ENCODE data around the gene TP63. TPM values are rescaled to one million over a fixed set of nuclear protein-coding genes. Genes with fewer than 3 reads are reported as not detected.

TP63 gene
- total and polyA plus RNA-seq, 2 donors (not counting 3 experiments of a cell fraction or from before 2014, with no cell fraction given) = not detected

GRCh38 chr3:189638276-189639031 lies 7.3 kb downstream of the TP63 start:
- intact Hi-C loops (cut with micrococcal nuclease) (no loop called here), dilution Hi-C loops (cut with MboI; ENCODE audit: extremely low pct_ligation_motif_present, low sequenced_read_pairs) (no loop called here)
- H3K4me2 ChIP-seq (ENCODE audit: insufficient read depth, low read length) = no peak overlapping the region
- FAIRE-seq (no peak), DNase-seq (ENCODE audit: low read depth, low spot score) (no peak)
- no peaks in the 10 kb centered on the region for H4K20me1 ChIP-seq (replicated peaks; ENCODE audit: control insufficient read depth, extremely low read depth, insufficient read depth, low read length)
- CTCF ChIA-PET = interaction anchor here (1.2 to 1.7 kb wide), 3 partner anchors 13 to 310 kb away, joined by 3 to 8 read pairs (median 4); no protein-coding TSS in a partner anchor
- H3K79me2 ChIP-seq (ENCODE audit: control insufficient read depth, insufficient read depth, low read length) = no peaks in the 10 kb centered on the region
- POLR2A ChIA-PET = no interaction called here
- H2AFZ ChIP-seq (ENCODE audit: low read depth, low read length) = no peak overlapping the region
- no peaks in the 10 kb centered on the region for H3K36me3 ChIP-seq (ENCODE audit: control insufficient read depth in 2 of 2, extremely low read depth in 1 of 2, insufficient read depth in 2 of 2, low read length in 2 of 2)
- no peaks in the 10 kb centered on the region for H3K9me3 ChIP-seq (replicated peaks; ENCODE audit: control insufficient read depth, insufficient read depth, low read length)
- BruUV-seq (replicated peaks) = no TSS peak
- no peak overlapping the region for H3K27ac ChIP-seq (ENCODE audit: insufficient read depth, low read depth, low read length)
- no peak overlapping the region for H3K9ac ChIP-seq (replicated peaks; ENCODE audit: extremely low read depth, insufficient read depth, low read length)
- H3K4me1 ChIP-seq (ENCODE audit: control insufficient read depth, extremely low read depth, insufficient read depth, low read length) = no peaks in the 10 kb centered on the region
- H3K4me3 ChIP-seq (replicated peaks in 1 of 3; ENCODE audit: insufficient read depth in 1 of 3, low read depth in 1 of 3, low read length in 3 of 3) = no peak overlapping the region
- H3K9me1 ChIP-seq (replicated peaks; ENCODE audit: control insufficient read depth, extremely low read depth, insufficient read depth, low read length) = no peaks in the 10 kb centered on the region
- H3K27me3 ChIP-seq (ENCODE audit: control insufficient read depth in 2 of 2, insufficient read depth in 2 of 2, low read length in 2 of 2) = no peaks in the 10 kb centered on the region
- TF ChIP-seq FOS (IDR thresholded peaks at IDR 0.05; ENCODE audit: borderline replicate concordance, insufficient read depth, low read length) (no peak), POLR2A (IDR thresholded peaks at IDR 0.05; ENCODE audit: low read depth, low read length) (no peak), MYC (IDR thresholded peaks at IDR 0.05; ENCODE audit: low read depth, low read length) (no peak), MAX (IDR thresholded peaks at IDR 0.05; ENCODE audit: insufficient read depth, insufficient read length) (no peak), GATA2 (IDR thresholded peaks at IDR 0.05; ENCODE audit: insufficient read depth, insufficient read length, low read depth, low read length) (no peak), CTCF (IDR thresholded peaks at IDR 0.05; ENCODE audit: extremely low read depth in 1 of 2, insufficient read depth in 1 of 2, low read depth in 1 of 2, low read length in 2 of 2) (no peak), POLR2AphosphoS5 (IDR thresholded peaks at IDR 0.05; ENCODE audit: insufficient read depth, low read depth, low read length) (no peak), EZH2 (IDR thresholded peaks at IDR 0.05; ENCODE audit: borderline replicate concordance, low read depth, low read length, severe bottlenecking) (no peak), JUN (IDR thresholded peaks at IDR 0.05; ENCODE audit: borderline replicate concordance, insufficient read depth, insufficient read length, low read depth) (no peak)

All from endothelial cell of umbilical vein (primary cell).